ENCODE measurements around the gene TMEM43.

TMEM43 gene

GRCh38 chr3:14144423-14145075 is 19.7 kb downstream of the TMEM43 start:
- Histone ChIP-seq H3K27ac (ENCODE audit: low read depth, low read length) (no peak overlapping the region), H3K4me3 (ENCODE audit: low read length) (no peak overlapping the region), H3K27me3 (ENCODE audit: control insufficient read depth, low read length) (no peaks in the 10 kb centered on the region)

GRCh38 chr3:14145236-14145635 is 20.4 kb downstream of the TMEM43 start:
- Histone ChIP-seq H4K20me1 (ENCODE audit: control insufficient read depth, insufficient read depth, low read depth, low read length) (no peaks in the 10 kb centered on the region), H3K4me3 (ENCODE audit: low read length) (no peak overlapping the region), H3K27ac (ENCODE audit: low read depth, low read length) (no peak overlapping the region), H3K9me2 (replicated peaks; ENCODE audit: control insufficient read depth, low read length) (no peaks in the 10 kb centered on the region), H3K27me3 (ENCODE audit: control insufficient read depth, low read length) (no peaks in the 10 kb centered on the region), H3K36me3 (ENCODE audit: control insufficient read depth, low read length) (peaks cover 44% of the 10 kb centered on the region), H3K4me2 (ENCODE audit: low read length) (no peak overlapping the region), H3F3A (ENCODE audit: control insufficient read depth, insufficient read depth) (peaks cover 13% of the 10 kb centered on the region), H3K9me3 (ENCODE audit: control insufficient read depth, insufficient read depth, low read length) (no peaks in the 10 kb centered on the region), H3K4me1 (ENCODE audit: control insufficient read depth, low read length) (no peaks in the 10 kb centered on the region), H3K79me2 (ENCODE audit: control insufficient read depth, low read length) (no peaks in the 10 kb centered on the region)
- no peak for TF ChIP-seq EZH2phosphoT487 (IDR thresholded peaks at IDR 0.05; ENCODE audit: borderline replicate concordance, low read length)
- TF ChIP-seq CTCF (IDR thresholded peaks at IDR 0.05; ENCODE audit: low read depth, low read length, poor library complexity, severe bottlenecking), result no peak

More at GRCh38 chr3:14144423-14145075, 19.7 kb downstream of the TMEM43 start:
- Histone ChIP-seq H3F3A (ENCODE audit: control insufficient read depth, insufficient read depth) (peaks cover 13% of the 10 kb centered on the region), H3K4me1 (ENCODE audit: control insufficient read depth, low read length) (no peaks in the 10 kb centered on the region), H4K20me1 (ENCODE audit: control insufficient read depth, insufficient read depth, low read depth, low read length) (no peaks in the 10 kb centered on the region), H3K9me2 (replicated peaks; ENCODE audit: control insufficient read depth, low read length) (no peaks in the 10 kb centered on the region), H3K9me3 (ENCODE audit: control insufficient read depth, insufficient read depth, low read length) (no peaks in the 10 kb centered on the region), H3K4me2 (ENCODE audit: low read length) (no peak overlapping the region), H3K36me3 (ENCODE audit: control insufficient read depth, low read length) (peaks cover 40% of the 10 kb centered on the region), H3K79me2 (ENCODE audit: control insufficient read depth, low read length) (no peaks in the 10 kb centered on the region)
- no peak for TF ChIP-seq CTCF (IDR thresholded peaks at IDR 0.05; ENCODE audit: low read depth, low read length, poor library complexity, severe bottlenecking)
- TF ChIP-seq EZH2phosphoT487 (IDR thresholded peaks at IDR 0.05; ENCODE audit: borderline replicate concordance, low read length), result no peak

GRCh38 chr3:14145670-14146380 is 21.0 kb downstream of the TMEM43 start:
- Histone ChIP-seq H3K27me3 (ENCODE audit: control insufficient read depth, low read length) (no peaks in the 10 kb centered on the region), H3K4me1 (ENCODE audit: control insufficient read depth, low read length) (no peaks in the 10 kb centered on the region), H3K4me3 (ENCODE audit: low read length) (no peak overlapping the region), H3K9me3 (ENCODE audit: control insufficient read depth, insufficient read depth, low read length) (no peaks in the 10 kb centered on the region), H3K79me2 (ENCODE audit: control insufficient read depth, low read length) (no peaks in the 10 kb centered on the region), H3F3A (ENCODE audit: control insufficient read depth, insufficient read depth) (peaks cover 13% of the 10 kb centered on the region), H4K20me1 (ENCODE audit: control insufficient read depth, insufficient read depth, low read depth, low read length) (no peaks in the 10 kb centered on the region), H3K9me2 (replicated peaks; ENCODE audit: control insufficient read depth, low read length) (no peaks in the 10 kb centered on the region), H3K27ac (ENCODE audit: low read depth, low read length) (no peak overlapping the region), H3K36me3 (ENCODE audit: control insufficient read depth, low read length) (peaks cover 44% of the 10 kb centered on the region), H3K4me2 (ENCODE audit: low read length) (no peak overlapping the region)
- TF ChIP-seq EZH2phosphoT487 (IDR thresholded peaks at IDR 0.05; ENCODE audit: borderline replicate concordance, low read length) (no peak), CTCF (IDR thresholded peaks at IDR 0.05; ENCODE audit: low read depth, low read length, poor library complexity, severe bottlenecking) (no peak)

All from DOHH2 (cell line).